Gastroesophageal sphincter (tissue), 3 donors: ENCODE results near the gene IVD.

Experiments used
- EP300 ChIP-seq: sonication (generic); formaldehyde crosslinking; IDR thresholded peaks from one replicate; pipeline ENCODE4 v1.6.1; 2017; ENCODE audit warnings: antibody characterized with exemption, mild to moderate bottlenecking
- POLR2A ChIP-seq, 2 donors: fragments of 450-650 bp; IDR thresholded peaks; one replicate each; pipeline ENCODE4 v1.6.1; 2017; ENCODE audit warnings: antibody characterized with exemption in 2 of 2, mild to moderate bottlenecking in 2 of 2, moderate library complexity in 1 of 2
- POLR2AphosphoS5 ChIP-seq: sonication (generic); formaldehyde crosslinking; IDR thresholded peaks from one replicate; pipeline ENCODE4 v1.6.1; 2017; ENCODE audit warnings: antibody characterized with exemption
- TF ChIP-seq, protein P1 (sequence below), 4 experiments: fragments of 200-600 bp in 2 of 4; fragments of 450-650 bp in 2 of 4; sonication (generic) in 1 of 4; IDR thresholded peaks; one replicate each; pipeline ENCODE4 v1.5.1; 2017 to 2019; ENCODE audit warnings: antibody characterized with exemption in 4 of 4, mild to moderate bottlenecking in 2 of 4, moderate library complexity in 2 of 4

DNA sequence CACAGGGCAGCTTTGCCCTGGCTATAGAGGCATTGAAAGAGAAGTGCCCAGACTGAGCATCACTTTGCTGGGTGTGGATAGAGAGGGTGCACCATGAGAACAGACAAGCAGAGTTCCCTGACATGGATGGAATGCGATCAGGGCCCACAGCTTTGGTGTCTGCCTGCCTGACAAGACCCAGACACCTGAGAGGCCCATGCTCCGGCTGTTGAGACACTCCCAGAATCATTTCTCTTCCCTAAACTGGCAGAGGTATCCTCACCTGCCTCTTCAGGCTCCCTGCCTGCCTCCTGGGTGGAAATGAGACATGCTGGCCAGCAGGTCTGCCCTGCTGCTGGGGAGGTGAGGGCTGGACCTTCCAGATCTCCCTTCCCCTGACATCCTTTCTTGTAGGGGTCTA lies 54.8 kb downstream of the IVD start:
- TF ChIP-seq, protein P1, sequence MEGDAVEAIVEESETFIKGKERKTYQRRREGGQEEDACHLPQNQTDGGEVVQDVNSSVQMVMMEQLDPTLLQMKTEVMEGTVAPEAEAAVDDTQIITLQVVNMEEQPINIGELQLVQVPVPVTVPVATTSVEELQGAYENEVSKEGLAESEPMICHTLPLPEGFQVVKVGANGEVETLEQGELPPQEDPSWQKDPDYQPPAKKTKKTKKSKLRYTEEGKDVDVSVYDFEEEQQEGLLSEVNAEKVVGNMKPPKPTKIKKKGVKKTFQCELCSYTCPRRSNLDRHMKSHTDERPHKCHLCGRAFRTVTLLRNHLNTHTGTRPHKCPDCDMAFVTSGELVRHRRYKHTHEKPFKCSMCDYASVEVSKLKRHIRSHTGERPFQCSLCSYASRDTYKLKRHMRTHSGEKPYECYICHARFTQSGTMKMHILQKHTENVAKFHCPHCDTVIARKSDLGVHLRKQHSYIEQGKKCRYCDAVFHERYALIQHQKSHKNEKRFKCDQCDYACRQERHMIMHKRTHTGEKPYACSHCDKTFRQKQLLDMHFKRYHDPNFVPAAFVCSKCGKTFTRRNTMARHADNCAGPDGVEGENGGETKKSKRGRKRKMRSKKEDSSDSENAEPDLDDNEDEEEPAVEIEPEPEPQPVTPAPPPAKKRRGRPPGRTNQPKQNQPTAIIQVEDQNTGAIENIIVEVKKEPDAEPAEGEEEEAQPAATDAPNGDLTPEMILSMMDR (IDR thresholded peaks at IDR 0.05), result no peak
- TF ChIP-seq POLR2AphosphoS5, result no peak
- no peak for TF ChIP-seq POLR2A (IDR thresholded peaks at IDR 0.05)
- TF ChIP-seq EP300, result no peak
